Measurements from ENCODE around the gene MRC2. TPM values are rescaled to one million over a fixed set of nuclear protein-coding genes. Genes with fewer than 3 reads are reported as not detected.
A peak's percentile ranks its signal among the peaks of the same experiment; 100 is the strongest.

MRC2 gene
- total RNA-seq, 1 donor from 2014 or later = 150 TPM

DNA sequence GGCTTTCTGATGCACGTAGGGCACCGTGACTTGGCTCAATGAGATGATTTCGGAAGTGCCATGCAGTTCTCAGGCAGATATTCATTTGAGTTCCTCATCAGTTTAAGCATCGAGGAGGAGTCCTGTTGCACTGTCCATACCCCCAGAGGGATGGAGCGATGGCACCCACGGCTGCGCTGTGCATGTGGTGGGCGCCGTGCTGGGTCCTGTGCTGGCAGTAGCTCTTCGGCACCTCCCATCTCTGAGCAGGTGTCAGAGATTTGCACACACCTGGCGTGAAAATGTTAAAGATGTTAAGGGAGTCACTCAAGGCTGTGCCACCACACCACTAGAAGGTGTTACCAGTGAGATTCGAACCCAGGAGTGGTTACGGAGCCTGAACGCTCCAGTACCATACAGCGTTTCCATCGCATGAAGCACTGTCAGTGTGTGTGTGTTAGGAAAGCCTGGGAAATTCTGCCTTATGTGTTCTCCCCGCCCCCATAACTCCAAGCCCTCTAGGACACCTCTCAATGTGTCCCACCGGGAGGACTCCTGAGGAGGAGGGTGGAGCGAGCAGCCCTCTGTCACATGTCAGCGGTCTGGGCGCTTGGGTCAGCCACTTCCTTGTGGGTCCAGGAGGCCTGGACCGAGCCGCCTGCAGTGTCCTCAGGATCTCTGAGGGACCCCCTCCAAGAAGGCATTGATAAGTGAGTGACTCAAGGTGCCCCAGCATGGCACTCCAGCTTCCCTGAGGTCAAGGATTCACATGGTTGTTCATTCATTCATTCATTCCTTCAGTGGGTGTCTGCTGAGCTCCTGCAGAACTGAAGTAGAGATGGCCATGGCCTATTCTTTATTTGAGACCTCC, 3.8 kb downstream of the MRC2 start:
- no peak for DNase-seq (ENCODE audit: low read depth)

DNA sequence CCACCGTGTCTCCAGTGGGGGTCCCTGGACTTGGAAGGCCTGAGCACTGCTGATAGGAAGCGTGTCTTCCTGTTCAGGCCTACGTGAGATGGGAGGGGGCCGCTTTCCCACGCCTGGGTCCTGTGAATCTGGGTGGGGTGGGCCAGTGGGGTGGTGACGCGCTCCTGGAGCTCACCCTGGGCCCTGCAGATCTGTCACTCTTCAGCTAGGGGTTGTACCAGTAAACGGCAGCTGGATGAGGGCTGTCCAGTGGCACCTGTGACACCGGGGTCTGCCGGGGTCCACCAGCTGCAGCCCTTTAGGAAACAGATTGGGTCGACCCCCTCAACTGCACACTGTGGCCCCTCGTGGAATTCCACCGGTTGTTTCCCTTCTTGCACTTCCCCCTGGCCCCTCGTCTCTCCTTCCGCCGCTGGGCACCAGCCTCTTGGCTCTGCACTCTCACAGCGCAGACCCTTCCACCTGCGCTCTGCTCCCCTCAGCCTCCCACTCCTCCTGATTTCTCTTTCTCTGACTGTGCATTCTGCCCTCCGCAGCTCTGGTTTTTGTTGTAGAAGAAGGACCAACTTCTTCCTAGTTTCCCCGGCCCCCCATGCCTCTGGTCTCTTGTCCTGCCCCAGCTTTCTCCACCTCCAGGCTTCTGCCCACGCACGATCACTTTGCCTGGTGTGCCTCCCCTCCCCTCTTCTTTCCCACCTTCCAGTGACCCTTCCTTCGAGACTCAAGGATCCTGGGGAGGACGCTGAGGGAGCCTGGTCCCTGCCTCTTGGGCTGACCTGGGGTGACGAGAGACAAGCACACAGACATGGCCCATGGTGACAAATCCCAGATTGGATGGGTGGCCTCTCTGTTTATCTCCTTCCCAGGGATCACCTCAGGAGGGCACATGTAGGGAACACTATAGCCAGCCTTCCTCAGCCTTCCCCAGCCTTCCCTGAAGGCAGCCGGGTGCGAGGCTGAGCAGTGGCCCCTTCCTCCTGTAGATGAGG, 4.8 kb downstream of the MRC2 start:
- DNase-seq (ENCODE audit: low read depth) = no peak

DNA sequence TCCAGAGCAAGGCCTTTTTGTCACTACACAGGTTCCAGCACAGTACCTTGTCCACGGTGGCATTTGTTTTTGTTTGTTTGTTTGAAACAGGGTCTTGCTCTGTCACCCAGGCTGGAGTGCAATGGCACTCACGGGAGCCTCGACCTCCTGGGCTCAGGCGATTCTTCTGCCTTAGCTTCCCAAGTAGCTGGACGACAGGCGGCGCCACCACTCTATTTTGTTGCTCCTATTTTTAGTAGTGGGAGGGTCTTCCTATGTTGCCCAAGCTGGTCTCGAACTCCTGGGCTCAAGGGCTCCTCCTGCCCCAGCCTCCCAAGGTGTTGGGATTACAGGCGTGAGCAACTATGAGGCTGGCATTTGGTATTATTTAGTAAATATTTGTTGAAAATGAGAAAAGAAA, 10.3 kb downstream of the MRC2 start:
- DNase-seq (ENCODE audit: low read depth) = no peak

DNA sequence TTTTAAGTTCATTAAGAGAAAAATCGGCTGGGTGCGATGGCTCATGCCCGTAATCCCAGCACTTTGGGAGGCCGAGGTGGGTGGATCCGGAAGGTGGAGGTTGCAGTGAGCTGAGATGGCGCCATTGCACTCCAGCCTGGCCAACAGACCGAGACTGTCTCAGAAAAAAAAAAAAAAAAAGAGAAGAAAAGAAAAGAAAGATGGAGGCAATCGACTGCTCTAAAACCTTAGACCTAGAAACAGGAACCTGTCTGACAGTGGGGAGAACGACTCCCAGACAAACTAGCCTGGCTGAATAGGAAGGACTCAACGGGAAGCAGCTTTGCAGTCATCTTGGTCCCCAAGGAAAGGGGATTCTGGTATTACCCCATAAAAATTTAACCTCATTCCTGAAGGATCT, 13.7 kb downstream of the MRC2 start:
- no peak for DNase-seq (ENCODE audit: low read depth)

DNA sequence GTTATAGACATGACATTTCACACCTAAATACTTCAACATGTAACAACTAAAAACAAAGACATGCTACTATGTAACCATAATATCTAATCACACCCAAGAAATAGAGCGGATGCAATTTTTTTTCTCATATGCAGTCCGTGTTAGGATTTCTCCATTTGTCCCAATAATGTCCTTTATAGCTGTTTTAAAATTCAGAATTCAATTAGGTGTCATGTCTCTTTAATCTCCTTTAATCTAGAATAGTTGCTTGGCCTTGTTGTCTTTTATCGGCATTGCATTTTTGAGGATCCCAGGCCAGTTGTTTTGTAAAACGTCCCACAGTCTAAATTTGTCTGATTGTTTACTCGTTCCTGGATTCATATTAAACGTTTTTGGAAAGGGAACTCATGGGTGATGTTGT, 14.5 kb downstream of the MRC2 start:
- no peak for DNase-seq (ENCODE audit: low read depth)

DNA sequence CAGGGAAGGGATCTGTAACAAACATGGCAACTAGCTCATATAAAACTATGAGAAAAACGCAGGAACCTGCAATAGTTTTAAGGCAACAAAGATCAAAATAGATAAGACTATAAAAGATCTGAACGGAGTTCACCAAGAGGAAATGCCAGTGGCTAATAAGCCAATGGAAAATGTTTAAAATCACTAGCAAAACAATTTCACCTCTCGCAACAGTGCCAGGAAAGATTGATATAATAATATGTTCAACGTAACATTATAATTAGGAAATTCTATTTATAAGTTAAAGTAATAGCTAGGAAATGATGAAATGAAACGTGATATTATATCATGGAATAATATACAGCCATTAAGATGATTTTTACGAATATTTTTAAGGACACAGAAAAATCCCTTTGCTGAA, 16.0 kb downstream of the MRC2 start:
- no peak for DNase-seq (ENCODE audit: low read depth)

DNA sequence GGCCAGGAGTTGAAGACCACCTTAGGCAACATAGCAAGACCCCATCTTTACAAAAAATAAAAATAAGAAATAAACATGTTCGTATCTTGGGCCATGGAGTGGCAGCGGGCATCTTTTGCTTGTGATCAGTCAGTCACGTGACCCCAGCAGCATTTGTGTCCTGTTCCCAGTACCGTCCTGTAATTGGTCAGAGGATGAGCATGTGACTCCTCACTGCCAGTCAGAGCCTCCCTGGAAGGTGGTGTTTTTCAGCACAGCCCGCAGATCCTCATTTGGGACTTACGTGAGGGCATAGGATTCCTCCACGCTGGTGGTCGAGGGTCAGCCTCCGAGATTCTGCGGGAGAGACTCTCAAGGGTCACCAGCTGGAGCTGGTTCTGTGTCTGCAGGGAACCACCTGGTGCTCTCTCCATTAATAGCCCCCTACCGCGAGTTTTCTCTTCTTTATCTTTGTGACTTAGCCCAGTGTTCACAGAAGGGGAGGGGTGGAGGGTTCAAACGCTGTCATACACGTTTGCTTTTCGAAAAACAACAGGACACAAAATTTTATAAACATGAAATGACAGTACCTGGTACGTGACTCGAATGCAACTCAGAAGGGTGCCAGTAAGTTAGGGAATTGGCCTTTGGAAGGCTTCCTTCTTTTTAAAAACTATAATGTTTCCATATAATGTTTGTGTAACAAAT, 17.2 kb downstream of the MRC2 start:
- no peak for DNase-seq (ENCODE audit: low read depth)

DNA sequence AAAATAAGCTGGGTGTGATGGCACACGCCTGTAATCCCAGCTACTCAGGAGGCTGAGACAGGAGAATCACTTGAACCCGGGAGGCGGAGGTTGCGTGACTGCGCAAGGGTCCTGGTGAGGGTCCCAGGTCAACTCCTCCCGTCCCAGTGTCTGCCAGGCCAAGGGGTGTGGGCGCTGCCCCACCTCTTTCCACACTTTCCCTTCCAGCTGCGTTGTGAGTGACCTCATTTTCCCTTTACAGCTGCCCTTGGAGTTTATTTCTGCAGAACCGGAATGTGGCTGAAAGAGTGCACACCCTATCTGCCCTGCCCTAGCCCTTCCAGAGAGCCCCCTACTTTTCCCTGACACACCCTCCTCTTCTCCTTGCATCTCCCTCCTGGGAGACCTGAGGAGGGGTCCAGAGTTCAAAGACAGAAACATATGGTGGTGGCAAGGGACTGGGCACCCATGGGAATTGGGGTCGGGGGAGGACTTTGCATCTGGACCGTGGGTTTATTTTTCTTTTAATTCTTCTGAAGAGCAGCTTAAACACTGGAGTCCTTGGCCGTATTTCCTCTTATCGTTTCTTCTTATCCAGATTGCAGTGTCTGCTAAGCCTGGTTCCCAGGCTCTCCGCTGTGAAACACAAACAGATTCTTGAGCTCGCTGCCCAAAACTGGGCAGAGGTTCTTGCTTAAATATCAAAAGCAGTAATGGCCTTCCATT, 20.9 kb downstream of the MRC2 start:
- no peak for DNase-seq (ENCODE audit: low read depth)

DNA sequence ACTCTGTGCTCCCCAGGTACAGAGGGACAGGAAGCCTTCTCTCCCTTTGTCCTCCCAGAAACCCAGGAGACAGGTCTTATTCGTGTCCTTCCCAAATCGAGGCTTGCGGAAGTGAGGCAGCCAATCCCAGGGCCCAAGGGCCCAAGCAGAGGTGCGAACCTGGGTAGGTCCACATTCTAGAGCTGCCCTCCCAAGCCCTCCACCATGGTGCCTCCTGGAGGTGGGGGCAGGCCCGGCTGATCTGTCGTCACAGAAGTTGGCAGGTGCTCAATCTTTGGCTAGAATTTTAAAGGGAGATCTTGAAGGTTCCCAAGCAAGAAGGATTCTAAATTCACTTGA, 21.5 kb downstream of the MRC2 start:
- no peak for DNase-seq (ENCODE audit: low read depth)

DNA sequence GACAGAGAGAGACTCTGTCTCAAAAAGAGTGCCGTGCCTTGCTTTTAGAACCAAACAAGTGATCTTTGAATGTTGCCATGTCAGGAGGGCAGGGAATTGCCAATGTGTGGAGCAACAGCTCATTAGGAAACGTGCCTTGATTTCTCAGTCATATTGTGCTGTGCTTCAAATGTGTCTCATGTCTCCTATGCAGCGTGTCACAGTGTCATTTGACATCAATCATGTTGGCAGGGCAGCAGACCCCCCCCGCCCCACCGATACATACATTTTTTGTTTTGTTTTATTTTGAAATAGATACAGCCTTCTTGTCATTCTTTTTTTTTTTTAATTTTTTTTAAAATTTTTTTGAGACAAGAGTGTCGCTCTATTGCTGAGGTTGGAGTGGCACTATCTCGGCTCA, 22.1 kb downstream of the MRC2 start:
- DNase-seq (ENCODE audit: low read depth) = no peak

DNA sequence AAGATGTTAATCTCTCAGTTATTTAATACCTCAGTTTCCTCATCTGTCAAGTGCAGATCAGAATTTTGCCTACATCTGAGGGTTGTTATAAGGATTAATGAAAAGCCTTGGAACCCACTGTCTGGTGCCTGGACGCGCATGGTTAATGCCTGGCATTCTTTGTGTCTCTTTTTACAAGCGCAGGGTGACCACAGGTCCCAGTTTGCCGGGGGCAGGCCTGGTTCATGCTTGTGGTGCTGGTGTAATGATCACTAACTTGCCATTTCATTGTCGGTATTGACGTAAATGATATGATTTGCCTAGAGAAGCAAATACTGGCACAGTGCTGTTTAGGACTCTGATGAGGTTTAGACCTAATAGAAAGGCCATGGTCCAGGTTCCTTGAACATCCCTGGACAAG, 23.1 kb downstream of the MRC2 start:
- no peak for DNase-seq (ENCODE audit: low read depth)

DNA sequence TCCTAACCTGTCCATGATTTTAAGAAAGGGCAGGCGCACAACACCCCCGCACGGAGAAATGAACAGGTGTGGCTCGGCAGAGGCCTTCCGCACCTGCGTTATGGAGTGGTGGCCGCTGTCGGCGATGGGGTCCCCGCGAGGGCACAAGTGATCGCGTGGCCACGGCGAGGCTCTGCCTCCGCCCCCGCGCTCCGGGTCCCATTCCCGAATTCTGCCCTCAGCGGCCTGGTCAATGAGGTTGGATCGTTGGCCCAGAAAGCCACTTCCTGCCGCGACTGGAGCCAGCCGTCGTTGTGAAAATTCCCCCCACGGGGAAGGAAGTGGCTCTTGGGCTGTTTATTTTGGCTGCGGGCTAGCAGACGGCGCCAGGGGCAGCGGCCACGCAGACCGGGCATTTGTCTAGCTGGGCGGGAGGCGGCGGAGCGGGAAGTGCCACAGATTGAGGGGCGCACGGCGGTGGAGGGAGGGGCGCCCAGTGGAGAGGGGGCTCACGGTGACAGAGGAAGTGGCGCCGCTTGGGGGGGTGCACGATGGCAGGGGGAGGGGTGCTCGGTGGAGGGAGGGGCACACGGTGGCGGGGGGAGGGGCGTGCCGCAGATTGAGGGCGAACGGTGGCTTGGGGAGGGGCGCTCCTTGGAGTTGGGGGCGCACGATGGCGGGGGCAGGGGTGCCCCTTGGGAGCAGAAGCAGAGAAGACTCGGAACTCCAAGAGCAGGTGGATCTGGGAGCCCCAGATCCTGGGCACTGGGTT, 25.0 kb downstream of the MRC2 start:
- peak; percentile 64 for DNase-seq (ENCODE audit: low read depth)

DNA sequence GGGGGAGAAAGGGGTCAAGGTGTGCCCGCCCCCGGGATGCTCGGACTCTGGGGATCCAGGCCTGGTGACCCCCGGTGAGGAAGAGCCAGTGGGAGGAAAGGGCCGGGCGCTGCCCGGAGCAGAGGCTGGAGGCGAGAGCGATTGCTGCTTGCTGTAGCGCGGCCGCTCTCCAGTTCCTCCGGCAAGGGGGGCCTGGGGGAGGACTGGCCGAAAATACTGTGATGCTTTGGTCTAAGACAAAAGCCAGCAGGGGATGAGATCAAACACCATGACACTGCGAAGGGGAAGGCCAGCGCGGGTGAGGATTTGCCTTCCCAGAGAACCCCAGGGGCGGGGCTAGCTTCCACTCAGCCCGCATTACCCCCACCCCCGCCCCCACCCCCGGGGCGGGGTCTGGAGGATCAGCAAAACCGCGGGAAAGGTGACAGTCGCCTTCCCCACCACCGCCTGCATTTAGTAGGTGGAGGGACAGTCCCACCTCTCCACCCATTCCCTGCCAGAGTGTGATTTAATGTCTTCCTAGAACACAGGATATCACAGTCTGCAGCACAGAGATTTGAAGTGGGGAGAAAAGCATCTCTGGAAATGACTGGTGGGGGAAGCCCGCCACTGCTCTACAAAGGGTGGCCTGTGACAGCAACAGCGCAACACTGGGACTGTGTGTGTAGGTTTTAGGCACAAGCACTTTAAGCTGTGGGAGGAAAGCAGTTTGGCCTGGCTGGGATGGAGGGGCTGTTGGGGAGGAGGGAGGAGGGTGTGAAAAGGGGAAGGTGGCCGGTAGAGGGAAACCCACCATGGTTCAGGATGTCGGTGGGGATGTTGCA, 25.7 kb downstream of the MRC2 start:
- no peak for DNase-seq (ENCODE audit: low read depth)

DNA sequence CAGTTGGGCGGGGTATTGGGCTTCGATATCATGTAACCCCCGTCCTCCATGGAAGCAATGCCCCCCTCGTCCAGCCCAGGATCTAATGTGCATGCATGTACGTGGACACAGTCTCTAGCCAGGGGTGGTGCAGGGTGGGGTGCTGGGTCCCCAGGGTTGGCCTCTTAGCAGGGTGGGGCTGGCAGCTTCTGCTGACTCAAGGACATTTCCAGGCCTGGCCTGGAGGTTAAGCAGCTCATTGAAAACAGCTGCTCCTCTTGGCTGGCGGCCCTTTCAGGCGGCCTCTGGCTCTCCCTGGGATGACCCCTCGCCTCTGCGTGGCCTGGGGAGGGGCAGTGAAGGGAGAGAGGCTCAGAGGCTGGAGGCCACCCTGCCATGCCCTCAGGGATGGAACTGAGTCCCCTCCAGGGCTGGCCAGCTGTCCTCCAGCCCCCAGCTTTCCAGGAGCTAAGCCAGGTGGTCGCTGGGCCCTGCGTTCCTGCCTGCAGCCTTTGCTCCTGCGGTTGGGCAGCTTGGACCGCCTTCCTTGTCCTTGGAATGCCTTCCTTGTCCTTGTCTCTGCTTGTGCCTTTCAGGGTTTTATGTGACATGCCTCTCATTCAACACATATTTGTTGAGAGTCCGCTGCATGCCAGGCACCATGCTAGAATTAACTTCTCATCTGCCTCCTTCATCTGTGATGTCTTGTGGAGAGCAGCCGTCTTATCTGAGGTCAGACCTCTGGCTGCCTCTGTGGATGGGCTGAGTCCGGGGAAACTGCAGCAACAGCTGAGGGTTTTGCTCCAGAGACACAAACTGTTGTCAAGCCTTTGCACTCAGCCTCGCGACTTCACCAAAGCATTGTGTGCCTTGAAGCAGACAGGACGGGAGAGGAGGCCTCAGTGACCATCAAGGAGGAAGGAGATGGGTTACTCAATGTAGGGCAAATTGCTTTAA, 26.6 kb downstream of the MRC2 start:
- no peak for DNase-seq (ENCODE audit: low read depth)

DNA sequence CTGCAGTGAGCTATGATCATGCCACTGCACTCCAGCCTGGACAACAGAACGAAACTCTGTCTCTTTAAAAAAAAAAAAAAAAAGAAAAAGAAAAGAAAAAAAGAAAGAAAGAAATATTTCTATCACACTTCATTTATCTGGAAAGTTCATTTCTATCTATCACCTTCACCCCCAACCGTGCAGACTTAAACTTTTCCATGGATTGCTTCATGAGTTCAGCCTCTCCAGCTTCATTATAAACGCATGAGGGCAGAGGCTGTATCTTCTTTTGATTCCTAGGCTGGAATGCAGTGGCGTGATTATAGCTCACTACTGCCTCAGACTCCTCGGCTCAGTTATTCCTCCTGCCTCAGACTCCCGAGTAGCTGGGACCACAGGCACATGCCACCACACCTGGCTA, 28.2 kb downstream of the MRC2 start:
- no peak for DNase-seq (ENCODE audit: low read depth)

DNA sequence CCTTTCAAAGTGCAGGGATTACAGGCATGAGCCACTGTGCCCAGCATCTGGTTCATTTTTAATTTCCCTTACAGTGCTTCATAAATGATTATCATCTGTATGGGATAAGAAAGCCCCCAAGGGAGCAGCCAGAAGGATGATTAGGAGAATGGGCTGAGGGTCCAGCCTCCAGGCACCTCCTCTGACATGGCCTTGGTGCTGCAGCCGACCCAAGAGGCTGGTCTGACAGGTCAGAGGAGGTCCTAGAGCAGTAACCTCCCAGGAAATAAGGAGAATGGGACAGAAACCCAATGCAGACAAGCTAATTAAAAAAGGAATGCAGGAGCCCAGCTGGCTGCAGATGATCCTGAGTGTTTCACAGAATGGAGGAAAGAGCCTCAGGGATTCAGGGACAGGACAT, 29.0 kb downstream of the MRC2 start:
- DNase-seq (ENCODE audit: low read depth) = no peak

DNA sequence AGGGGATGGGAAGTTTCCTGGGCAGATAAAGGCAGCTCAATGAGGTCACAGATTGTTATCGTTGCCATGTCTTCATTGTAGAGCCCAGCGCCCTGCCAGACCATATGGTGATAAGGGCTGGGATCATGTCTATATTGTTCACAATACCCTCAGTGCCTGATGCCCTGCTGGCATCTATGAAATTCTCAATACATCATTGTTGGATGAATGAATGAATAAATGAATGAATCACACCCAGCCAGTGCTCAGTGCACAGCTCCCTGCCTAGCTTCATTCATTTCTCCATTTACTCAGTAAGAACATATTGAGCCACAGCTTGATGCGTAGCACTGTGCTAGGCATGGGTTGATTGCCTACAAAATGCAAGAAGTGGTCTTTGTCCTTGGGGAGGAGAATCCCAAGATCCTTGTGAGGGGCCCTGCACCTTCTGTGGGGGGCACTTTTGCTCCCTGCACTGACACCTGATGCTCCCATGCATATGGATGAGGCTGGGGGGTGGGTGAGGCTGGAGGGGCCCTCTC, 29.7 kb downstream of the MRC2 start:
- no peak for DNase-seq (ENCODE audit: low read depth)

DNA sequence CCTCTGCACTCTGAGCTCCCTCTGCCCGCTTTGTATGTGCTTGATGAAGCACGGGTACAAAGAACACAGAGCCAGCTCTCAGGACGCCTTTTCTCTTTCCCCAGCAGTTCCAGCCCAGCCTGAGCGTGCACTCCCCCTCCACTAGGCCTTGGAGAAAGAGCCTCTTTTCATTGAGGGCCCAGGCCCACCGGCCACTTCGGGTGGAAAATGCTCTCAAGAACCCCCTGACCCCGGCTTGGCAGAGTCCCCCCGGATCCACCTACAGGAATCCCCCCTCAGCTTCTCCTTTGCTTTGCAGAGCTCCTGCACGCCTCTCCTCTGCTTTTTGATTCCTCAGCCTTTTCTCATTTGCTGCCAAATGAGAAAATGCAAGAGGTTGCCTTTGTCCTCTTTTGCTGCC, 30.2 kb downstream of the MRC2 start:
- no peak for DNase-seq (ENCODE audit: low read depth)
